Suprapubic skin (tissue), 4 donors: ENCODE results near the gene PDE1C. TPM values are rescaled to one million over a fixed set of nuclear protein-coding genes. Genes with fewer than 3 reads are reported as not detected.

ENCODE experiments used
- DNase-seq, 2 donors: peaks; one replicate each; pipeline ENCODE4 v3.0.0-alpha.2; 2019; ENCODE audit warnings: low spot score in 2 of 2
- H3K27ac ChIP-seq: fragments of 200-600 bp; sonication (generic); one replicate; pipeline ENCODE4 v1.5.1; 2019
- H3K27me3 ChIP-seq: fragments of 200-600 bp; sonication (generic); one replicate; pipeline ENCODE4 v1.5.1; 2019
- H3K36me3 ChIP-seq: fragments of 200-600 bp; sonication (generic); one replicate; pipeline ENCODE4 v1.5.1; 2019
- H3K4me1 ChIP-seq: fragments of 200-600 bp; sonication (generic); one replicate; pipeline ENCODE4 v1.5.1; 2019
- H3K4me3 ChIP-seq: fragments of 200-600 bp; sonication (generic); one replicate; pipeline ENCODE4 v1.5.1; 2019; ENCODE audit warnings: mild to moderate bottlenecking
- H3K9me3 ChIP-seq: fragments of 200-600 bp; sonication (generic); one replicate; pipeline ENCODE4 v1.5.1; 2019
- CTCF ChIP-seq, 2 donors: fragments of 200-600 bp in 1 of 2; fragments of 450-650 bp in 1 of 2; sonication (generic) in 1 of 2; IDR thresholded peaks; one replicate each; pipeline ENCODE4 v1.5.1; 2016 to 2019; ENCODE audit warnings: antibody characterized with exemption in 2 of 2, mild to moderate bottlenecking in 1 of 2, moderate library complexity in 1 of 2
- EP300 ChIP-seq: sonication (generic); formaldehyde crosslinking; IDR thresholded peaks from one replicate; pipeline ENCODE4 v1.6.1; 2017; ENCODE audit warnings: antibody characterized with exemption
- POLR2A ChIP-seq, 2 donors: fragments of 450-650 bp; IDR thresholded peaks; one replicate each; pipeline ENCODE4 v1.6.1; 2017; ENCODE audit warnings: antibody characterized with exemption in 2 of 2, mild to moderate bottlenecking in 2 of 2, moderate library complexity in 2 of 2
- POLR2AphosphoS5 ChIP-seq, 3 donors: sonication (generic); formaldehyde crosslinking; IDR thresholded peaks; one replicate each; pipeline ENCODE4 v1.6.1; 2017; ENCODE audit warnings: antibody characterized with exemption in 3 of 3
- WGBS: methylation state at CpG from one replicate; pipeline ENCODE4 v1.1.5; 2018; 5-methylcytosine and 5-hydroxymethylcytosine counted together
- total RNA-seq, 4 donors: library from RNA; depleted of rRNA; stranded (reverse); fragments of >200 nt; gene quantifications; one replicate each; pipeline ENCODE4 v1.1.0, GENCODE V29; 2016

PDE1C gene
- total RNA-seq, 4 donors from 2014 or later = 0.64 to 1.8 (median 0.83) TPM

GRCh38 chr7:31873816-31874597 lies 196.2 kb downstream of the PDE1C start:
- TF ChIP-seq POLR2A (IDR thresholded peaks at IDR 0.05) (no peak), POLR2AphosphoS5 (IDR thresholded peaks at IDR 0.05) (no peak), EP300 (no peak), CTCF (IDR thresholded peaks at IDR 0.05) (no peak)
- Histone ChIP-seq H3K36me3 (no peaks in the 10 kb centered on the region), H3K4me1 (no peaks in the 10 kb centered on the region), H3K27me3 (no peaks in the 10 kb centered on the region), H3K27ac (no peak overlapping the region), H3K9me3 (peaks cover under 1% of the 10 kb centered on the region), H3K4me3 (no peak overlapping the region)
- no peak for DNase-seq
- WGBS = 64% methylated on average over 3 of the region's 3 CpGs

DNA sequence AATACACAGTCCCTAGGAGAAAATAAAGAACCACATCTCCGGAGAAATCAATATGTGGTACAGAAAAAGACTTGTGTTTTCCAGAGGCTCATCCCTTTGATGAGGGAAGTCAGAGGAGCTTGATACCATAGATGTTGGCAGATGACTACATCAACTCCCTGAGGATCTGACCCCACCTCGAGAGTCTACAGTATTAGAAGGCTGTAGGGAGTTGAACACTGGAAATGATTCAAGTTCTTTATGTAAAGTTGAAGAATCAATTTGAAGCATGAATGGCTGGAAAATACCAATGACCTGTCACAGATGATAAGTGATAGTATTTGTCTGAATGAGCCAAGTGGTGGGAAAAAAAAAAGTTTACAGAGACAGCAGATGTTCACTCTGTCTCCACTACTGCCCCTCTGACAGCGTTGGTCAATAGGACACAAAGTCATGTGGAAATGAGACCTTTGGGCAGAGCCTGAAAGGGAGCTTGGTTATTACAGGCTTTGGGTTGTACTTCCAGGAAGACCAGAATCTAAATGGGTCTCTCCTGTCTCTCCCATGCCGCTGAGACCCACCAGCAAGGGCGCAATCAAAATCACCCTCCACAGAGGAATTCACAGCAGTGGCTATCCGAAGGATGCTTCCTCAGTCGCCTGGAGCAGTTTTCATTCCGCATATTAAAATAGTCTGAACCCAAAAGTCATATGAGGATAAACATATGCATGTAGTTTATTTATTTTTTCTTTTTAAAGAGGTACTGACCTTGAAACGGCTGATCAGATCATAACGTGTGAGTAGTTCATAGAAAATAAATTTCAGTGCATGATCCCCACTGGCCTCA lies 197.4 kb downstream of the PDE1C start:
- no peak for DNase-seq
- no peak overlapping the region for H3K4me3 ChIP-seq
- TF ChIP-seq POLR2A (IDR thresholded peaks at IDR 0.05) (no peak), CTCF (IDR thresholded peaks at IDR 0.05) (no peak), EP300 (no peak), POLR2AphosphoS5 (IDR thresholded peaks at IDR 0.05) (no peak)
- H3K4me1 ChIP-seq = no peaks in the 10 kb centered on the region
- 75% methylated on average over 10 of the region's 10 CpGs for WGBS
- no peak overlapping the region for H3K27ac ChIP-seq
- peaks cover 7% of the 10 kb centered on the region for H3K9me3 ChIP-seq
- H3K27me3 ChIP-seq = no peaks in the 10 kb centered on the region
- H3K36me3 ChIP-seq = no peaks in the 10 kb centered on the region

DNA sequence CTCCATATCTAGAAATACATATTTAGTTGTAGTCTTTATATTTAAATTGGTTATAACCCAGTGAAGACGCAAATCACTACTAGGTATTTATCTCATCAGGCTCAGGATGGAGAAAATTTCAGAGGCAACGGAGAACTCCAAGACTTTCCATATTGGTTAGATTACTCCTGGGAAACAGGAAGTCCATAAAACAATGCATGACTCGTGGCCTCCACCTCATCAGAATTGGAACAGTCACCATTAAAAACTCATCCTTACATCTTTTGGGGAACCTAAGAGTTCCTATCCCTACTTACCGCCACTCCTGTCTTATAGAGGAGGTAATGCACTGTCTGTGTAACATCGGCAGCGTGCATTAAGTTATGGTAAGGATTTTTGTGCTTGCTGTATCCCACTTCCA lies 205.6 kb downstream of the PDE1C start:
- Histone ChIP-seq H3K4me3 (no peak overlapping the region), H3K27ac (no peak overlapping the region), H3K36me3 (no peaks in the 10 kb centered on the region), H3K9me3 (peaks cover 7% of the 10 kb centered on the region), H3K4me1 (no peaks in the 10 kb centered on the region), H3K27me3 (no peaks in the 10 kb centered on the region)
- DNase-seq = no peak
- TF ChIP-seq POLR2A (IDR thresholded peaks at IDR 0.05) = no peak
- TF ChIP-seq CTCF (IDR thresholded peaks at IDR 0.05) = no peak
- TF ChIP-seq POLR2AphosphoS5 (IDR thresholded peaks at IDR 0.05) = no peak
- no peak for TF ChIP-seq EP300
- WGBS = 76% methylated on average over 6 of the region's 6 CpGs

DNA sequence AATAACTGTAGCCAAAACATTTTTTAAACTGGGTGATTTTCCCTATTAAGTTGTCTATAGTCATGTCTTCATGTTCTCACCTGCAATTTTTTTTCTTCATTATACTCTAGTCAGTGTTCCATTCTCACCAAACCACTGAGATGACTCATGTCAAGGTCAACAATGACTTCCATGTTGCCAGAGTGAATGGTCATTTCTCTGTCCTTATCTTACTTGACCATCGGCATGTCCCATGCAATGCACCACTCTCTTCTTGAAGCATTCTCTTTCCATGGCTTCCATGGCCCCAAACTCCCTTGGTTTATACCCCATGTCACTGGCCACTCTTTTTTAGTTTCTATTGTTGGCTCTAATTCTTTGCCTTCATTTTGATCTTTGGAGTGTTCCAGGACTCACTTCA lies 209.3 kb downstream of the PDE1C start:
- H3K27me3 ChIP-seq = no peaks in the 10 kb centered on the region
- DNase-seq = no peak
- TF ChIP-seq POLR2A (IDR thresholded peaks at IDR 0.05) (no peak), POLR2AphosphoS5 (IDR thresholded peaks at IDR 0.05) (no peak), EP300 (no peak), CTCF (IDR thresholded peaks at IDR 0.05) (no peak)
- 89% methylated on average over 1 of the region's 1 CpG for WGBS
- H3K36me3 ChIP-seq = no peaks in the 10 kb centered on the region
- no peaks in the 10 kb centered on the region for H3K9me3 ChIP-seq
- no peak overlapping the region for H3K4me3 ChIP-seq
- H3K27ac ChIP-seq = no peak overlapping the region
- H3K4me1 ChIP-seq = no peaks in the 10 kb centered on the region

- DNase-seq = no peak
- Histone ChIP-seq H3K4me3 (no peak overlapping the region), H3K27me3 (no peaks in the 10 kb centered on the region), H3K27ac (no peak overlapping the region), H3K36me3 (no peaks in the 10 kb centered on the region), H3K9me3 (no peaks in the 10 kb centered on the region), H3K4me1 (no peaks in the 10 kb centered on the region)
- no peak for TF ChIP-seq EP300
- no peak for TF ChIP-seq POLR2AphosphoS5 (IDR thresholded peaks at IDR 0.05)
- TF ChIP-seq CTCF (IDR thresholded peaks at IDR 0.05) = no peak
- no peak for TF ChIP-seq POLR2A (IDR thresholded peaks at IDR 0.05)
- 93% methylated on average over 2 of the region's 2 CpGs for WGBS
Measured at GRCh38 chr7:31858055-31858454, 212.2 kb downstream of the PDE1C start.
